CD4-positive, alpha-beta T cell treated with Interleukin-15 for 4 hours (primary cell): ENCODE results near the gene PTGER2.
A peak's percentile ranks its signal among the peaks of the same experiment; 100 is the strongest.

Experiments used
- DNase-seq: peaks from one replicate; pipeline ENCODE4 v3.0.0-alpha.2; 2020; ENCODE audit warnings: low spot score

The PTGER2 gene, protein sequence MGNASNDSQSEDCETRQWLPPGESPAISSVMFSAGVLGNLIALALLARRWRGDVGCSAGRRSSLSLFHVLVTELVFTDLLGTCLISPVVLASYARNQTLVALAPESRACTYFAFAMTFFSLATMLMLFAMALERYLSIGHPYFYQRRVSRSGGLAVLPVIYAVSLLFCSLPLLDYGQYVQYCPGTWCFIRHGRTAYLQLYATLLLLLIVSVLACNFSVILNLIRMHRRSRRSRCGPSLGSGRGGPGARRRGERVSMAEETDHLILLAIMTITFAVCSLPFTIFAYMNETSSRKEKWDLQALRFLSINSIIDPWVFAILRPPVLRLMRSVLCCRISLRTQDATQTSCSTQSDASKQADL

DNA sequence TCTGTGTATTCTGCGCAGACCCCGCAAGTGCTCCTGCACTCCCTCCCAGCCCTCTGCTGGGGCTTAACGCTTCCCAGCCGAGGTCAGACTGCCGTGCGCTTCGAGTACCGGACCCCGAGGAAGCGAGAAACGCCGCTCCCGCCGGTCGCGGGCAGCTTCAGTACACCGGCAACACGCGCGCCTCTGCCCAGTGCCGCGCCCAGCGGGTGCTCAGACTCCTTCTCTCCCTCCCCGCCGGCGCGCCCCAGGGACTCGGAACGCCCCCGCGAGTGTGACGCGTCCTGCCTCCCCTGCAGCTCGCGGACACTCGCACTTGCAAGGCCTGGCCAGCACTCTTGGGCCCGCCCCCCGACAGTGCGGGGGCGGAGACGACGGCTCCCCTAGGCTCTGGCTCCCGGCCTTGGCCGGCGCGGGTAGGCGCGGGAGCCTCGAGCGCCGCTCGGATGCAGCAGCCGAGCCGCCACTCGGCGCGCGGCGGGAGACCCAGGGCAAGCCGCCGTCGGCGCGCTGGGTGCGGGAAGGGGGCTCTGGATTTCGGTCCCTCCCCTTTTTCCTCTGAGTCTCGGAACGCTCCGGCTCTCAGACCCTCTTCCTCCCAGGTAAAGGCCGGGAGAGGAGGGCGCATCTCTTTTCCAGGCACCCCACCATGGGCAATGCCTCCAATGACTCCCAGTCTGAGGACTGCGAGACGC, at the start of gene PTGER2:
PTGER2 (plus strand) TSS at position 410 of the 692 bp plus-strand sequence; CDS start at position 647, 237 bp downstream.
- DNase-seq = peak; percentile 90

DNA sequence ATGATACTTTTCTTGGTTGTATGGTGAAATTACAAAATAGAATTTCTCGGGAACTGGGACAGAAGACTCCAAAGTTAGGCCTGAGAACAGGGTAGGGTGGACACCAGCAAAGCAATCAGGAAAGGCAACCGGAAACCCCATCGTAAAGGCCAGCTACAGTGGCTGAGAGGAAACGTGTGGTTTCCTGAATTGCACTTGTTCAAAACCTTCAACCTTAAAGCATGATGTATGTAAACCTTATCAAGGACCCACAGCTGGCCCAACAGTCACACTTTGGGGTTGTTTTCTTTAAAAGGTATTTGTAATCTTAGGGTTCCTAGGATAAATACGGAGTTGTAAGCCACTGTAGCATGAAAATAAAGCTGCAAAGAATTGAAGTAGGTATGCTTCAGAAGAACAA, 48.9 kb upstream of the PTGER2 start:
- DNase-seq = no peak

DNA sequence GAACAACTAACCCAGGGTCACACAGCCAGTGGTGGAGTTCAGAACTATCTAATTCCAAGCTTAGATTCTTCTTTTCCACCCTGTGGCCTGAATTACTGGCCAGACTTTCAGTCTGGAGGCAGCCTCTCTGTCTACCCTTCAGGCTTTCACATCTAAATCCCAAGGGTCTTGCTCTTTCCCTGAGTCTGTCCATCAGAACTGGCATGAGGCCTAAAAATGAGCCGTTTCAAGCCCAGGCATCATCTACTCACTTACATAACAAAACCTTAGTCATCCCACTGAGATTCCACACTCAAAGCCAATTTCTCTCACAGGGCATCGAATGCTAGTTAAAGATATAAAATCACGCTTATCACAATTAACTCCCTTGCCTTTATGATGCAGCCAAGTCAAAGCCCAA, 47.9 kb upstream of the PTGER2 start:
- DNase-seq = no peak

DNA sequence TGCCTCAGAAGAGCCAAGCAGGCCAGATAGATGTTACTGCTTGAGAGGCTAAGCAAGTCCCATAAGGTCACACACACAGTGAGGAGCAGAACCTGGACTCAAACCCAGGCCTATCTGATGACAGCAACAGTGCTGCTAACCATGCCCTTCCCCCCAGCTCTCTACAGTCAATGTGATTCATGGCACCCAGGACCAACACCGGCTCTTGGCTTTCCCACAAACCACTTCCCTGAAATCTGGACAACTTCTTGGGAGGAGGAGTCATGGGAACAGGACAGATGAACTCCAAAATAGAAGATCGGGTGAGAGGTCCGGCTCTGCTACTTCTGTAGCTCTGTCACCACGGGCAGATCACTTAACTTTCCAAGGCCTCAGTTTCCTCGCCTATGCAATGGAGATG, 47.3 kb upstream of the PTGER2 start:
- no peak for DNase-seq

DNA sequence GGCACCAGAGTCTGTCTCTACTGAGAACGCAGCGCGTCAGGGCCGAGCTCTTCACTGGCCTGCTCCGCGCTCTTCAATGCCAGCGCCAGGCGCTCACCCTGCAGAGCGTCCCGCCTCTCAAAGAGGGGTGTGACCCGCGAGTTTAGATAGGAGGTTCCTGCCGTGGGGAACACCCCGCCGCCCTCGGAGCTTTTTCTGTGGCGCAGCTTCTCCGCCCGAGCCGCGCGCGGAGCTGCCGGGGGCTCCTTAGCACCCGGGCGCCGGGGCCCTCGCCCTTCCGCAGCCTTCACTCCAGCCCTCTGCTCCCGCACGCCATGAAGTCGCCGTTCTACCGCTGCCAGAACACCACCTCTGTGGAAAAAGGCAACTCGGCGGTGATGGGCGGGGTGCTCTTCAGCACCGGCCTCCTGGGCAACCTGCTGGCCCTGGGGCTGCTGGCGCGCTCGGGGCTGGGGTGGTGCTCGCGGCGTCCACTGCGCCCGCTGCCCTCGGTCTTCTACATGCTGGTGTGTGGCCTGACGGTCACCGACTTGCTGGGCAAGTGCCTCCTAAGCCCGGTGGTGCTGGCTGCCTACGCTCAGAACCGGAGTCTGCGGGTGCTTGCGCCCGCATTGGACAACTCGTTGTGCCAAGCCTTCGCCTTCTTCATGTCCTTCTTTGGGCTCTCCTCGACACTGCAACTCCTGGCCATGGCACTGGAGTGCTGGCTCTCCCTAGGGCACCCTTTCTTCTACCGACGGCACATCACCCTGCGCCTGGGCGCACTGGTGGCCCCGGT, 46.4 kb upstream of the PTGER2 start, which contains the start of gene PTGDR:
PTGDR (plus strand) TSS at position 198 of the 778 bp plus-strand sequence; CDS start at position 315, 117 bp downstream.
- DNase-seq = peak; percentile 52

DNA sequence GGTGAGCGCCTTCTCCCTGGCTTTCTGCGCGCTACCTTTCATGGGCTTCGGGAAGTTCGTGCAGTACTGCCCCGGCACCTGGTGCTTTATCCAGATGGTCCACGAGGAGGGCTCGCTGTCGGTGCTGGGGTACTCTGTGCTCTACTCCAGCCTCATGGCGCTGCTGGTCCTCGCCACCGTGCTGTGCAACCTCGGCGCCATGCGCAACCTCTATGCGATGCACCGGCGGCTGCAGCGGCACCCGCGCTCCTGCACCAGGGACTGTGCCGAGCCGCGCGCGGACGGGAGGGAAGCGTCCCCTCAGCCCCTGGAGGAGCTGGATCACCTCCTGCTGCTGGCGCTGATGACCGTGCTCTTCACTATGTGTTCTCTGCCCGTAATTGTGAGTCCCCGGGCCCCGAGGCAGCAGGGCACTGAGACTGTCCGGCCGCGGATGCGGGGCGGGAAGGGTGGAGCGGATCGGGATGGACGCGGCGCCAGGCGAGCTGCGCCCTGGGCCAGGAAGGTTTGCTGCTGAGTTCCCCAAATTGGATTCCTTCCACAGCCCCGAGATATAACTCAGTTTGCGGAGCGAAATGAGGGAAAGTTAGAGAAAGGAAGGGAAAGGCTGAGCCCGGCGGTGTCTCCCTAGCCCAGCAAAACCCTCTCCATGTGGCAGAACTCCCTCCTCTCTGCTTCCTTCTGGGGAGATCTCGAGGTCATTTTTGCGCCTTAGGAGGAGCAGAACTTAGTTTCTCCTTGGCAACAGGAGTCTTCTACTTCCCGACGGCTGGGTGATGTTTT, 45.6 kb upstream of the PTGER2 start:
- DNase-seq = no peak

DNA sequence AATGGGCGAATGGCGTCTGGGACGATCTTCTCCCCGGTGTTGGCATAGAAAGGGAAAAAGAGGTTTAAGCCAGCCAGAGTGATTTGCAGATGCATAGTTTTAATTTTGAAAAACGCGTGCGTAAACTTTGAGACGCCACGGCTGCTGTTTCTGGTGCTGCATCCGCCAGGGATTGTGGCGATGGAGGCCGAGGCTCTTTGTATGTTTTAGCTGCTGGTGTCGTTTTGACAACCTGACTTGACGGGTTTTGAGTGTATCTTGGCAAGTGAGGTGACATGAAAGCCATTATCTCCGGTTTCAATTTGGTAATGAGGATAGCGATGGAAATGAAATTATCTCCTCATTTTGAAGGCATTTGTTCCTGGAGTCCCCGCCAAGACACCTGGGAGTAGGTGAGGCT, 45.0 kb upstream of the PTGER2 start:
- DNase-seq = no peak

DNA sequence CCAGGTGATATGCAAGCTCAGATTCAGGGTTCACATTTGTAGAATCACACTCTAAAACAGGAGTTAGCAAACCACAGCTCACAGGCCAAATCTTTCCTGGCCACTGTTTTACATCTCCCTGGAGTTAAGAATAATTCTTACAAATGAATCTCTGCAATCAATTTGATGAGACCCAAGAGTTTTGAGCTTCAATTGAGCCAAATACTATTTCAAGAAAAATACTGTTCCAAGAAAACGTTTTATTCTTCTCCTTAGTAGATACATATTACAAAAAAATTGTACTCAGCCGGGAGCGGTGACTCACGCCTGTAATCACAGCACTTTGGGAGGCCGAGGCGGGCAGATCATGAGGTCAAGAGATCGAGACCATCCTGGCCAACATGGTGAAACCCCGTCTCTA, 44.1 kb upstream of the PTGER2 start:
- DNase-seq = no peak

DNA sequence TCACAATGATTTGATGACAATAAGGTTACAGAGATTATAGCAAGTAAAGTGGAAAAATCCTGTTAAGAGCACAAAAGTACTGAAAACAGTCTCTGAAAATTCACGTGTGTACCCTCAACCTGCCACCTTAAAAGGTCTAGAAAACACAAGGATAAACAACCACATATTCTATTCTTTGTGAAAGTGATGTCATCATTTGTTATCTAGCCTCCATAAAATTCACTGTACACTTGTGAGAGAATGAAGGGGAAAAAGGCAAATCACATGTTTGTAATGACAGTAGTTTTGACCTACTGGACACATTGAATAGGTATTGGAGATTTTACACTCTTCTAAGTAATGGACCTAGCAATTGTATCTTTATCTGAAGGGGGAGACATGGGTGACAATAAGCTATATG, 42.6 kb upstream of the PTGER2 start:
- no peak for DNase-seq

DNA sequence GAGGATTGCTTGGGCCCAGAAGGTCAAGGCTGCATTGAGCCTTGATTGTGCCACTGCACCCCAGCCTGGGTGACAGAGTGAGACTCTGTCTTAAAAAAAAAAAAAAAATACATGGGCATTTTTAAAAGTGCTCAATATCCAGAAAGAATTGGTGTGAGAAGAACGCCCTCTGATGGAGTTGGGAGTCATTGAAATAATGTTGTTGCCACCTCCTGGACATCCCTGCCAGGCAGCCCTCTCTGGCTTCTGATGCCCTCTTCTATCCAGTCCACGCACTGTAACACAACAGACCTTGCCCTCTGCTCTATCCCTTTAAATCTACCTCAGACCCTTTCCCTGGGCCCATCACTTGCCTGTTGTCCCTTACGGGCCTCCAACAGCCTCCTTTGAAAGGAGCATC, 41.7 kb upstream of the PTGER2 start:
- DNase-seq = peak; percentile 55

DNA sequence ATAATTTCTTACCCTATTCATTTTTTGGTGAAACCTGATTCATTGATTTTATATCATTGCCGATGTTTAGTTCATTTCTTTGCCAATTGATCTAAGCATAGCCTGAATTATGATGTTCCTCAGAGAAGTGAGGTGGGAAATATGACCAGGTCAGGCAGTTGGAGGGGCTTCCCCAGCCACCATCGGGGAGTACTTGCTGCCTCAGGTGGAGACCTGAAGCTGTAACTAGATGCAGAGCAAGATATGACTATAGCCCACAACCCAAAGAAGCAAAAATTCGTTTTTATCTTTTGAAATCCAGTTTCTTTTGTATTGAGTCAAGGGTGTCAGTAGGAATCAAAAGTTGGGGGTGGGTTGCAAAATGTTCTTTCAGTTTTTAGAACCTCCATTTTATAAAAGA, 38.7 kb upstream of the PTGER2 start:
- DNase-seq = no peak

DNA sequence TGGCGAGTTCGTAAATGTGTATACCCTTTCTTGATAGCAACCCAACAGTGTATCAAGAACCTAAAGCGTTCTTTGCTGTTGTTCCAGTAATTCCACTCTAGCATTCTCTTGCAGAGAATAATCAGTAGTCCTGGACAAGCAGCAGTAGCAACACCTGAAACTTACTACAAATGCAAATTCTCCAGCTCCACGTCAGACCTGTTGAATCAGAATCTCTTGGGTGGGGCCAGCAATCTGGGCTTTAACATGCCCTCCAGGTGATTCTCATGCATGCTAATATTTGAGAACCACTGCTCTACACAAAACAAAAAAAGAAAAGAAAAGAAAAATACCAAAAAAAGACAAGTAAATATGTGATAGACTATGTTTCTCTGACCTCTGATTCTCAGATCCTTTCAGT, 36.6 kb upstream of the PTGER2 start:
- DNase-seq = no peak

DNA sequence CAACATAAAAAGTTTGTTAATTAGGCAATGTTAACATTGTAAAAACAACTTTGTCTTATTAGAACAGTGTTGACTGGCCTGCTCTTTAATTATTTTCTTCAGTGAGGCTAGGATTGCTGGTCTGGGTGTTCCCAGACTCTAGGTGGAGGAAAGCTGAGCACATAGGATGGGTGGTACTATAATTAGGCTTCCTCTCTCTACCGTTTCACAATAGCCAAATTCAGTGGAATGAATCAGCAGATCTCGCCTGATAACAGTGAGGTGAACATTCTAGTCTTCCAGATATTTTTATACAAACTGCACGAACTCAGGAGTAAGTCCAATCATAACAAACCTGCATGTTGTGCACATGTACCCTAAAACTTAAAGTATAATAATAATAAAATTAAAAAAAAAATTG, 34.7 kb upstream of the PTGER2 start:
- no peak for DNase-seq

DNA sequence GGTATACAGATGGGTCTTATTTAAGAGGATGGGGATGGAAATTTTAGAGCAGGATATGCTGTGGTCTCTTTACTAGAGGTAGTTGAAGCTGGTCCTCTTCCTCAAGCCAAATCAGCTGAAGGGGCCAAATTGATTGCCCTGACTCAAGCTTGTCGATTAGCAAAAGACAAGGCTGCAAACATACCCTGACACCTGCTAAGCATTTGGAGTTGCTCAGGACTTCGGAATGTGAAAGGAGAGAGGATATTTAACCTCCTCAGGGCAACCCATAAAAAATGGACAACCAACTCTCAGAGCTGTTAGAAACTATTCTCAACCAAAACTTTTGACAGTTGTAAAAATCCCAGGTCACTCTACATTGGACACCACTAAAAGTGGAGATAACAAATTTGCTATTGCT, 31.0 kb upstream of the PTGER2 start:
- DNase-seq = no peak

DNA sequence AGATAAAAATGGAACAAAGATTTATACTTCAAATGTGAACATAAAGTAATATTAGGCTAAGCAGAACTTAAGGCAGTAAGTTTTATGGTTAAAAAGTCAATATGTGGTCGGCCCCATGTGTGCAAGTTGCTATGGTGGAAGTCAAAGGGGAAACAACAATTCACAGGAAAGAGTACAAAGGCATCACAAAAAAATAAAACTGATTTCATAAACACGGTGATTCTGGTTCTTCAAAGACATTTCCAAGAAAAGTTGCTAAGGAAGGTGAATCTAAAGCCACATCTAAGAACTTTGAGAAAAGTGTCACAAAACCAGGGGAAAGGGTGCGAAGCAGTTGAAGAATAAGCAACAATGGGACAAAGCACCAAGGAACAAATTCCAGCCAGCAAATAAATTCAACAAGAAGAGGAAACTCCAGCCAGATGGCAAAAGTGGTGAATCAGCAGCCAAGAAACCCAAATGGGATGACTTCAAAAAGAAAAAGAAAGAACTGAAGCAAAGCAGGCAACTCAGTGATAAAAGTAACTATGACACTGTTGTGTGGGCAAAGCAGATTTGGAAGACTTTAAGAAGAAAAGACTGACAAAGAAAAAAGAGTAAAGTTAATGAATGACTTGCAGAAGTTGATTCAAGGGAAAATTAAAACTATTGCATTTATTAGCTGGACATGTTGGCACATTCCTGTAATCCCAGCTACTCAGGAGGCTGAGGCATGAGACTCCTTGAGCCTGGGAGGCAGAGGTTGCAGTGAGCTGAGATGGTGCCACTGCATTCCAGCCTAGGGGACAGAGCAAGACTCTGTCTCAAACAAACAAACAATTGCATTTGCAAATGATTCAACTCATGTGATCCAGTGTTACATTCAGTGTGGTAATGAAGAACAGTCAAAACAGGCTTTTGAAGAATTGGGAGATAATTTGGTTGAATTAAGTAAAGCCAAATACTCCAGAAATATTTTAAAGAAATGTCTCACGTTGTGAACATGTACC, 27.2 kb upstream of the PTGER2 start:
- DNase-seq = peak; percentile 53

DNA sequence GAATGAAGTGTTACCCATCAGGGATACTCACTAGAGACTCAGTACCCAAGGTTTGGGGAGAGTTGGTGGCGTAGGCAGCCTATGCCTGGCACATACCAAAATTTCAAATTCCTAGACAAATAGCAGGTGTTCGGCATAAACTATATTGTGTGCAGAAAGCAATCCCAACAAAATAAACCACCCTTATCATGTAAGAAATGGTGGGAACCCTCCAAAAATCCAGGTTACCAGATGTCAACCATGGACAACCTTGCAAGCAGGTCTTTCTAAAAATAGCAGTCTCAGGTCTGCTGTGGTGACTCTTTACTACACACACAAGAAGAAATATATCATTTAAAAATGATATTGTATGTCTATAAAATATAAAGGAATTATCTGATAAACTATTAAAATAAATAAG, 17.7 kb upstream of the PTGER2 start:
- no peak for DNase-seq

DNA sequence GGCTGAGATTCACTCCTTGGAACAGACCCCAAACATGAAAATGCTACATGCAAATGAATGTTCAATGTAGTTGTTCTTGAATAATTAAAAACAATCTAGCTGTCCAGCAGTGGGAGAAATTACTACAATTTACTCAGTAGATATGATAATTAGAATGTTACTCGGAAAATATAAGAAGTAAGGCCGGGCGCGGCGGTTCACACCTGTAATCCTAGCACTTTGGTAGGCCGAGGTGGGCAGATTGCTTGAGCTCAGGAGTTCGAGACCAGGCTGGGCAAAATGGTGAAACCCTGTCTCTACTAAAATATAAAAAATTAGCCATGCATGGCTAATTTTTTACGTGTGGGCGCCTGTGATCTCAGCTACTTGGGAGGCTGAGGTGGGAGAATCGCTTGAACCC, 15.3 kb upstream of the PTGER2 start:
- DNase-seq = no peak

DNA sequence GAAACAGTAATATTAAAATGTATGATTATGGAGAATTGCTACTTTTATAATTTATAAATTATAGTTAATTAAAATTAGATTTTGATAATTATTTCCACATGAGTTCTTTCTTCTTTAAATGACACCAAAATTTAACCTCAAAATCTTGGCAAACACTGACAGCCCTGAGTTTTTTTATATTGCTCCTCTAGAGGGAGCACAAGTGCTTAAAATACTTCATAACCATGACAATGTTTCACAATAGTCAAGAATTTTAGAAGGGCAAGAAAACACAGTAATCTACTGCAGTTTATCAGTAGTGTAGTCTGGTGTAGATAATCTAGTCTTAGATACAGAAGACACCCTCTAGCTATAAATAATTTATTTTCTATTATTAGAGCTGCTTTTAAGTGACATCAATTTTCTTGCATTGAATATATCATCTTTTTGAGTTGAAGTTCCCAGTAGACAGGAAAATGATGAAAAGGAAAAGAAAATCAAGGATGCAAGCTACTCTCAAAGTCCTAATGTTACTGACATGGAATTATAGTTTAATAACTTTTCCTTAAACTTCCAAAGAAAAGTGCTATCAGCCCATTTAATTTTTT, 14.3 kb upstream of the PTGER2 start:
- peak; percentile 76 for DNase-seq

DNA sequence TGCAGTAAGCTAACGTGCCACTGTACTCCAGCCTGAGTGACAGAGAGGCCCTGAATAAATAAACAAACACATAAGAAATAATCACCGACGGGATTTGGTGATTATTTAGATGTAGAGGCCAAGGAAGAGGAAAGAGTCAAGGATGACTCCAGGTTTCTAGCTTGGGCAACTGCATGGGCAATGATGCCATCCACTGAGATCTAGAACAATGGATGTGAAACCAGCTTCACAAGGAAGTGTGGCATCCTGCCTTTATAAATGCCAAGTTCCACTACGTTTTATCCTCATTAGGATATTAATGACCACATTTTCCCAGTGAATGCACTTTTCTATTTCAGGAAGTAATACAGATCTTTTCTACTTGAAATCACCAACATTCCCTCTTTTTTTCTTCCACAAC, 10.9 kb upstream of the PTGER2 start:
- DNase-seq = no peak

DNA sequence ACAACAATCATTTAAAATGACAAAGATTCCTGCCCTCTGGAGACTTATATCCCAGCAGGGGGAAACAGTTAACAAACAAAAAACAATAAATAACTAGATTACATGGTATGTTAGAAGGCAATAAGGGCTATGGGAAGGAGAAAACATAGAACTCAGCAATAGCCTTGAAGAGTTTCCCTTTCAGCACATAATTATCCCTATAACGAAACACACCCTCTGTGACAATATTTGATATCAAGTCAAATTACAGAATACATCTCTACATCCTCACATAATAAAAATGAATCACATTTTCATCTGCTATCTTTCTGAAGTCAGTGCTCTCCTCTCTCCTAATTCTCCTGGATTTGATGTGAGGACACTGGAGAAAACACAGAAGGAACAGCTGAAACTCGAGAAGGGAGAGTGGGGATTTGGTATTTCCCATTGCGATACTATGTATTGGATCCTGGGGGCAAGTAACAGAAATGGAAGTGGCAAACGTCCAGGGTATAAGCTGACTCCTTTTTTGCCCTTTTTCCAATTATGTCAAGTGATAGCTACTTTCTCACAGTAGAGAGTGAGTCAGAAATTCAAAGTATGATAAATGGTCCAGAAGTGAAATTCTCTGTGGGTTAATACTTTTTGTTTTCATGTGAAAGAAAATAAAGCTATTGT, 9.7 kb upstream of the PTGER2 start:
- DNase-seq = no peak
